Liver (tissue), 3 donors: ENCODE measurements around the gene SLFN12L.

ENCODE experiments used
- JUND ChIP-seq, 2 donors: IDR thresholded peaks; 2 replicates each; pipeline ENCODE4 v1.6.1; 2016; ENCODE audit warnings: antibody characterized with exemption in 2 of 2
- NR2F2 ChIP-seq: IDR thresholded peaks from 2 replicates; pipeline ENCODE4 v1.6.1; 2016; ENCODE audit warnings: antibody characterized with exemption
- TAF1 ChIP-seq: conservative IDR thresholded peaks from 2 replicates; pipeline ENCODE4 v1.6.1; 2016; ENCODE audit warnings: antibody characterized with exemption, mild to moderate bottlenecking
- YY1 ChIP-seq: IDR thresholded peaks from 2 replicates; pipeline ENCODE4 v1.6.1; 2016; ENCODE audit warnings: antibody characterized with exemption, mild to moderate bottlenecking
- TF ChIP-seq, protein P1 (sequence below): fragments of 150-350 bp; IDR thresholded peaks from 2 replicates; pipeline ENCODE4 v1.5.1; 2017; ENCODE audit warnings: improper control_type of control experiment, low read depth, low read length; ENCODE audit not compliant: missing input control
- TF ChIP-seq, protein P2 (sequence below): IDR thresholded peaks from 2 replicates; pipeline ENCODE4 v1.6.1; 2016; ENCODE audit warnings: antibody characterized with exemption
- donor health status: healthy.
- donor health status: healthy.

DNA sequence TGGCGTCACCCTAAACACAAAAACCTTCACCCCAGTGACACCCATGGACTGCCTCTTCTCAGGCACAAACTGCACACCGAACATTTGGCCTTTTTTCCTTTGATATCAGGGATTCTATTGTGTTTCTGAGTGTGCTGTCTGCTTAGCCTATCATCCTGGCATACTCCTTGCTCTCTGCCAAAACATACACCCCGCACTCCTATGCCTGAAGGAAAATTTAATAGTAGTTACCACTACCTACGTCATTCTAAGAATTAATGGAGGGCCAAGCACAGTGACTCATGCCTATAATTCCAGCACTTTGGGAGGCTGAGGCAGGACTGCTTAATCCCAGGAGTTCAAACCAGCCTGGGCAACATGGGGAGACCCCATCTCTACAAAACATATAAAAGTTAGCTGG lies 69.0 kb downstream of the SLFN12L start:
- TF ChIP-seq YY1 (no peak), JUND (IDR thresholded peaks at IDR 0.05) (no peak), NR2F2 (no peak), TAF1 (no peak)
- TF ChIP-seq, protein P1, sequence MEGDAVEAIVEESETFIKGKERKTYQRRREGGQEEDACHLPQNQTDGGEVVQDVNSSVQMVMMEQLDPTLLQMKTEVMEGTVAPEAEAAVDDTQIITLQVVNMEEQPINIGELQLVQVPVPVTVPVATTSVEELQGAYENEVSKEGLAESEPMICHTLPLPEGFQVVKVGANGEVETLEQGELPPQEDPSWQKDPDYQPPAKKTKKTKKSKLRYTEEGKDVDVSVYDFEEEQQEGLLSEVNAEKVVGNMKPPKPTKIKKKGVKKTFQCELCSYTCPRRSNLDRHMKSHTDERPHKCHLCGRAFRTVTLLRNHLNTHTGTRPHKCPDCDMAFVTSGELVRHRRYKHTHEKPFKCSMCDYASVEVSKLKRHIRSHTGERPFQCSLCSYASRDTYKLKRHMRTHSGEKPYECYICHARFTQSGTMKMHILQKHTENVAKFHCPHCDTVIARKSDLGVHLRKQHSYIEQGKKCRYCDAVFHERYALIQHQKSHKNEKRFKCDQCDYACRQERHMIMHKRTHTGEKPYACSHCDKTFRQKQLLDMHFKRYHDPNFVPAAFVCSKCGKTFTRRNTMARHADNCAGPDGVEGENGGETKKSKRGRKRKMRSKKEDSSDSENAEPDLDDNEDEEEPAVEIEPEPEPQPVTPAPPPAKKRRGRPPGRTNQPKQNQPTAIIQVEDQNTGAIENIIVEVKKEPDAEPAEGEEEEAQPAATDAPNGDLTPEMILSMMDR = no peak
- TF ChIP-seq, protein P2, sequence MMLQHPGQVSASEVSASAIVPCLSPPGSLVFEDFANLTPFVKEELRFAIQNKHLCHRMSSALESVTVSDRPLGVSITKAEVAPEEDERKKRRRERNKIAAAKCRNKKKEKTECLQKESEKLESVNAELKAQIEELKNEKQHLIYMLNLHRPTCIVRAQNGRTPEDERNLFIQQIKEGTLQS = no peak
